MM.1S (cell line): Measurements from ENCODE around the gene FDX2.

Source experiments
- DNase-seq: peaks from one replicate; pipeline ENCODE4 v3.0.0-alpha.2; 2015
- H2AFZ ChIP-seq: fragments of 300-600 bp; sonication (generic); 2 replicates; pipeline ENCODE4 v1.6.0; 2016; ENCODE audit warnings: antibody characterized with exemption, low read length
- H3F3A ChIP-seq: fragments of 300-600 bp; sonication (generic); 2 replicates; pipeline ENCODE4 v1.6.1; 2016; ENCODE audit warnings: mild to moderate bottlenecking, antibody characterized with exemption, low read length, moderate library complexity, mixed read lengths; ENCODE audit not compliant: insufficient read depth
- H3K27ac ChIP-seq: fragments of 300-600 bp; sonication (generic); 2 replicates; pipeline ENCODE4 v1.5.1; 2016; ENCODE audit warnings: mild to moderate bottlenecking, low read length
- H3K27me3 ChIP-seq: fragments of 300-600 bp; sonication (generic); replicated peaks from 2 replicates; pipeline ENCODE4 v1.6.0; 2016; ENCODE audit warnings: low read length; ENCODE audit not compliant: insufficient read depth
- H3K36me3 ChIP-seq: fragments of 300-600 bp; sonication (generic); replicated peaks from 2 replicates; pipeline ENCODE4 v1.6.1; 2016; ENCODE audit warnings: mild to moderate bottlenecking, low read length, mixed read lengths; ENCODE audit not compliant: insufficient read depth
- H3K4me1 ChIP-seq: fragments of 300-600 bp; sonication (generic); 2 replicates; pipeline ENCODE4 v1.6.1; 2016; ENCODE audit warnings: low read length, mixed read lengths
- H3K4me2 ChIP-seq: fragments of 300-600 bp; sonication (generic); 2 replicates; pipeline ENCODE4 v1.6.0; 2016; ENCODE audit warnings: low read depth, low read length
- H3K4me3 ChIP-seq: fragments of 300-600 bp; sonication (generic); 2 replicates; pipeline ENCODE4 v1.5.1; 2016; ENCODE audit warnings: low read length, mixed read lengths
- H3K79me2 ChIP-seq: fragments of 300-600 bp; sonication (generic); 2 replicates; pipeline ENCODE4 v1.6.1; 2016; ENCODE audit warnings: mixed run types, low read length, mixed read lengths
- H3K9ac ChIP-seq: fragments of 300-600 bp; sonication (generic); 2 replicates; pipeline ENCODE4 v1.6.1; 2016; ENCODE audit warnings: low read length, mixed read lengths
- H3K9me2 ChIP-seq: fragments of 300-600 bp; sonication (generic); replicated peaks from 2 replicates; pipeline ENCODE4 v1.6.1; 2016; ENCODE audit warnings: mild to moderate bottlenecking, low read length, mixed read lengths; ENCODE audit not compliant: insufficient read depth
- H3K9me3 ChIP-seq: fragments of 300-600 bp; sonication (generic); replicated peaks from 2 replicates; pipeline ENCODE4 v1.6.1; 2016; ENCODE audit warnings: mild to moderate bottlenecking, low read length, mixed read lengths; ENCODE audit not compliant: insufficient read depth
- H4K20me1 ChIP-seq: fragments of 300-600 bp; sonication (generic); 2 replicates; pipeline ENCODE4 v1.6.1; 2016; ENCODE audit warnings: mild to moderate bottlenecking, low read length, moderate library complexity, mixed read lengths; ENCODE audit not compliant: insufficient read depth
- CTCF ChIP-seq: fragments of 300-600 bp; sonication (generic); IDR thresholded peaks from 2 replicates; pipeline ENCODE4 v1.5.1; 2016; ENCODE audit warnings: antibody characterized with exemption, low read length, mixed read lengths
- EZH2 ChIP-seq: fragments of 300-600 bp; sonication (generic); optimal IDR thresholded peaks from 2 replicates; pipeline ENCODE3; 2017; ENCODE audit warnings: low read depth, mild to moderate bottlenecking, antibody characterized with exemption, low read length, mixed read lengths
- EZH2phosphoT487 ChIP-seq: fragments of 300-600 bp; sonication (generic); IDR thresholded peaks from 2 replicates; pipeline ENCODE4 v1.6.1; 2018; ENCODE audit warnings: antibody characterized with exemption, low read length

The FDX2 gene

DNA sequence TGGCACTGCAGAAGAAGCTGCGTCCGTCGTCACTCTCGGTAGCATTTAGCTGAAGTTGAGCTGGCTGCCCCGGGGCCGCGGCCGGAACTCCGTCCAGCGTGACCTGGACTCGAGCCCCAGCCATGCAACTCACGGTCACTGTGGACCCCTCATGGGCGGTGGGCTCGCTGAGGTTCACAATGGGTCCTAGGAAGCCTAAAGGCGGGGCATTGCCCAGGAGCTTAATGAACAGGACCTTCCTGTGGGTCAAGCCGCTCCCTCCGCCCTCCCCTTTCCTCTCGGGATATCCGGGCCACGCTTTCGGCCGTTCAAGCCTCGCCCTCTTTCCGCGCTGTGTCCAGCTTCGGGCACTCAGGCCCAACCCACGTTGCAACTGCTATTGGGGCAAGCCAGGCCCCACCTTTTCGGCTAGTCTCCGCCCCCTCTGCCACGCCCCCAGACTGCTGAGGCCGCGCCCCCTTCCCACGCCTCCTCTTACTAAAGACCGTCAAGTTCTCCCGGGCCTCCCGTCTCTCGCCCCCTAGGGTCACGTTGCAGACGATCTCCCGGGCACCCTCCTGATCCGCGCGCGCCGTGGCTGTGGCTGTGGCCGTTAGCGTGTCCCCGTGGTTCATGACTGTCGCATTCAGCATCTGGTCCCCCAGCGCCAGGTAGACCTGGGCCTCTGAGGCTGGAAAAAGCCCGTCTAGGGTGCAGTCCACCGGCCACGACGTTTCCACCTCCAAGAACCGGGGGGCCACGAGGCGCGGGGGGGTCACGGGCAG is 19.0 kb upstream of the FDX2 start:
- peaks cover 66% of the 10 kb centered on the region for H3K79me2 ChIP-seq
- H3K9me2 ChIP-seq: no peaks in the 10 kb centered on the region
- no peak overlapping the region for H2AFZ ChIP-seq
- H4K20me1 ChIP-seq: no peaks in the 10 kb centered on the region
- H3K27ac ChIP-seq: no peak overlapping the region
- peaks cover 11% of the 10 kb centered on the region; the same call in 1 of the 2 replicates for H3K4me1 ChIP-seq
- no peak for DNase-seq
- no peaks in the 10 kb centered on the region for H3K27me3 ChIP-seq
- no peaks in the 10 kb centered on the region for H3K9me3 ChIP-seq
- H3K4me2 ChIP-seq: no peak overlapping the region
- H3K9ac ChIP-seq: no peak overlapping the region
- H3K36me3 ChIP-seq: no peaks in the 10 kb centered on the region
- no peak overlapping the region for H3K4me3 ChIP-seq
- H3F3A ChIP-seq: no peaks in the 10 kb centered on the region
- TF ChIP-seq EZH2: no peak
- TF ChIP-seq EZH2phosphoT487: no peak
- TF ChIP-seq CTCF: no peak

DNA sequence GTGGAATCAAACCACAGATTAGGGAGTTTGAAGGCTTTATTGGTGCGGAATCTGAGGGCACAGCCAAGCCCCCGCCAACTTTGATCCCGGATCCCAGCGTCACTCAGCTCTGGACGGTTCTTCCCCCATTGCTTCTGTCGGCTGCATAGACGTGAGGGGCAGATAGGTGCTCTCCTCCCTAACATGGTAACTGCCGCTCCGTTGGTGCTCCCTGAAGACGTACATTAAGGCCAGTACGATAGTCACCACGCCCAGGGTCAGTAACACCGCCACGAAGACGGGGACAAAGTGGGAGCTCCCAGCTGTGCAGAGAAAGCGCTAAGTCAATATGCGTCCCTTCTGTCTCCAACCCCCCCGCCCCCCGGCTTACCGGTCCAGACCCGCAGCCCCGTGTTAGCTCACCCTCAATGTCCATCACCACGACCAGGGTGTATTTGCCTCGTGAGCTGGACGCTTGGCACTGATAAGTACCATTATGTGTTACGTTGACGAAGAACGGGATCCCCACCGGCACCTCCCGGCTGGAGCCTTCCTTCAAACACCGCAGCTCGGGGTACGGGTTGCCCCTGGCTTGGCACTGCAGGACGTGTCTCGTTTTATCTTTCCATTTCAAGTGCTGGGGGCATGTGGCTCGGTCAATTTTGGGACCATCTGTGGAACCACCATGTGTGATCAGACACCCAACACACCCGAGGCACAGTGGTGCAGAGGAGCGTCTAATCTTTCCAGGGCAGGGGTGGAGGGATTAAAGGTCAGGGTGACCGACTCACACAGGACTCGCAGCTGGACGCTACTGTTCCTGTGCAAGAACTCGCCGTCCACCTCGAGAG is 18.2 kb upstream of the FDX2 start:
- H3K9me3 ChIP-seq: no peaks in the 10 kb centered on the region
- H3K27me3 ChIP-seq: no peaks in the 10 kb centered on the region
- TF ChIP-seq CTCF (no peak), EZH2 (no peak), EZH2phosphoT487 (no peak)
- H3K9me2 ChIP-seq: no peaks in the 10 kb centered on the region
- H3K4me3 ChIP-seq: peak overlapping the region; percentile 92
- peaks cover 3% of the 10 kb centered on the region; the same call in 1 of the 2 replicates for H3K36me3 ChIP-seq
- no peak overlapping the region; the same call in 1 of the 2 replicates for H3K27ac ChIP-seq
- peaks cover 8% of the 10 kb centered on the region; the same call in 1 of the 2 replicates for H3K4me1 ChIP-seq
- peak overlapping the region; percentile 71 for H3K4me2 ChIP-seq
- peak overlapping the region; percentile 27 for H2AFZ ChIP-seq
- H3K9ac ChIP-seq: peak overlapping the region; percentile 91; the same call in 1 of the 2 replicates
- H3F3A ChIP-seq: no peaks in the 10 kb centered on the region
- H3K79me2 ChIP-seq: peaks cover 69% of the 10 kb centered on the region
- DNase-seq: no peak
- no peaks in the 10 kb centered on the region for H4K20me1 ChIP-seq

GRCh38 chr19:10332965-10333757 is 17.3 kb upstream of the FDX2 start, which contains the start of gene RAVER1:
TSS of gene RAVER1 (minus strand) at chr19:10333529. CDS start at chr19:10333507, 22 bp downstream.
- Histone ChIP-seq H3K4me2 (peak within 1 kb of the TSS; percentile 80), H3K9ac (peak within 1 kb of the TSS; percentile 91), H3K27me3 (no peaks in the 10 kb centered on the region), H3K27ac (peak within 1 kb of the TSS; percentile 69; the same call in 1 of the 2 replicates), H3K4me1 (0 out of 2 replicates have a peak, but pooled peaks cover 3% of the 10 kb centered on the region), H3F3A (no peaks in the 10 kb centered on the region), H3K36me3 (peaks cover 3% of the 10 kb centered on the region; the same call in 1 of the 2 replicates), H4K20me1 (no peaks in the 10 kb centered on the region), H3K9me3 (no peaks in the 10 kb centered on the region), H3K4me3 (peak within 1 kb of the TSS; percentile 92), H2AFZ (peak within 1 kb of the TSS; percentile 76), H3K79me2 (peaks cover 69% of the 10 kb centered on the region), H3K9me2 (no peaks in the 10 kb centered on the region)
- peak; percentile 98 for DNase-seq
- TF ChIP-seq EZH2phosphoT487 (no peak), CTCF (no peak), EZH2 (no peak)
